ENCODE results near the gene POLRMT. TPM values are rescaled to one million over a fixed set of nuclear protein-coding genes. Genes with fewer than 3 reads are reported as not detected.

Gene POLRMT
- total RNA-seq, 1 donor from 2014 or later = 37.9 TPM

- no peak overlapping the region for H3K4me3 ChIP-seq (ENCODE audit: low read depth, low read length)
- TF ChIP-seq CTCF (conservative IDR thresholded peaks at IDR 0.05; ENCODE audit: low read depth, low read length) = no peak
- DNase-seq (ENCODE audit: low read depth) = no peak
Observed at GRCh38 chr19:592101-592500, 41.2 kb downstream of the POLRMT start.

GRCh38 chr19:591099-591958 is 42.0 kb downstream of the POLRMT start:
- TF ChIP-seq CTCF (conservative IDR thresholded peaks at IDR 0.05; ENCODE audit: low read depth, low read length) = no peak
- no peak overlapping the region for H3K4me3 ChIP-seq (ENCODE audit: low read depth, low read length)
- no peak for DNase-seq (ENCODE audit: low read depth)

- DNase-seq (ENCODE audit: low read depth) = no peak
- H3K4me3 ChIP-seq (ENCODE audit: low read depth, low read length) = no peak overlapping the region
- no peak for TF ChIP-seq CTCF (conservative IDR thresholded peaks at IDR 0.05; ENCODE audit: low read depth, low read length)
Observed at GRCh38 chr19:590750-591098, 42.6 kb downstream of the POLRMT start.

- TF ChIP-seq CTCF (conservative IDR thresholded peaks at IDR 0.05; ENCODE audit: low read depth, low read length) = no peak
- no peak overlapping the region for H3K4me3 ChIP-seq (ENCODE audit: low read depth, low read length)
- no peak for DNase-seq (ENCODE audit: low read depth)
Observed at GRCh38 chr19:590396-590745, 43.0 kb downstream of the POLRMT start.

- H3K4me3 ChIP-seq (ENCODE audit: low read depth, low read length) = no peak within 1 kb of the TSS
- no peak for TF ChIP-seq CTCF (conservative IDR thresholded peaks at IDR 0.05; ENCODE audit: low read depth, low read length)
- no peak for DNase-seq (ENCODE audit: low read depth)
Observed at GRCh38 chr19:589693-590395, 43.5 kb downstream of the POLRMT start, which contains the start of gene HCN2. Gene HCN2, plus strand, starts transcription at chr19:589881. Its CDS starts 65 bp downstream, at chr19:589946.

- DNase-seq (ENCODE audit: low read depth) = no peak
- H3K4me3 ChIP-seq (ENCODE audit: low read depth, low read length) = no peak overlapping the region
- no peak for TF ChIP-seq CTCF (conservative IDR thresholded peaks at IDR 0.05; ENCODE audit: low read depth, low read length)
Observed at GRCh38 chr19:588741-589692, 44.3 kb downstream of the POLRMT start.
